SU-DHL-6 (cell line): ENCODE results near the gene CDC6.

Experiments used
- CTCF ChIP-seq: fragments of 200-600 bp; sonication (generic); IDR thresholded peaks from one replicate; pipeline ENCODE4 v1.5.1; 2017; ENCODE audit warnings: antibody characterized with exemption, mild to moderate bottlenecking, low read length, moderate library complexity; ENCODE audit not compliant: insufficient read depth, poor library complexity, severe bottlenecking
- EZH2phosphoT487 ChIP-seq: fragments of 200-600 bp; sonication (generic), shearing (Covaris generic); conservative IDR thresholded peaks from 2 replicates; pipeline ENCODE4 v1.6.1; 2018; ENCODE audit warnings: mild to moderate bottlenecking, antibody characterized with exemption, low read length, moderate library complexity, mixed read lengths

DNA sequence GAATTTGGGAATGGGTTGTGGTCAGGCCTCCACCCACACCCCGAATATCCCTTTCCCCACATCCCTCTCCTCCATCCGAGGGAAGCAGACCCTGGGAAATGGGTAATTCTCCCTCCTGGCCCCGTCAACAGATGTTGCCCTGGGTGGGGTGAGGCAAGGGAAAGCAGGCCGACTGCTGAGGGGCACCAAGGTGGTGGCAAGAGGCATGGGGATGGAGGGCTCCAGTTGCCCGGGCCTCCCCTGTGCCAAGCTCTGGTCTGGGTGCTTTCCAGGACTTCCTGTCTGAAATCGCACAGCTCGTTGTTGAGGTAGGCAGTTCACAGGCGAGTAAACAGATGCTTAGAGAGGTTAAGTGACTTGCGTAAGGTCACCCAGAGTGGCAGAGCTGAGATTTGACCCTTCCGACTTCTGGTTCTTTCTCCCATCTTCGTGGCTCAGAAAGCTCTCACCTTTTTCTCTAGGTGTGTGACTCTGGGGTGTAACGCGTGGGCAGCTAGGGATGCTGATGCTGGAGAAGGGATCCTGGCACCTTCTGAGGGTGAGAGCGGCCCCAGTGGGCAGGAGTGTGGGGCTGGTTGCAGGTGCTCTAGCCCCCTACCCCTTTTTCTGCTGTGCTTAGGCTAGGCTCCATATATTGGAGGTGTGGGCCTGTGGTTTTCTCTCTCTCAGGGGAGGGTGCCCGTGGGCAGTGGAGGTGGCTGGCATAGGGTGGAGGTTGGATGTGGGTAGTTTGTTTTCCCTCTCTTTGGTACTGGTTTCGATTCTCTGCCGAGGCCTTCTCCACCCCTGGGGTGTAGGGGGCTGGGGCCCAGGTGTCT lies 38.5 kb downstream of the CDC6 start:
- TF ChIP-seq CTCF (no peak), EZH2phosphoT487 (no peak)
